ENCODE measurements around the gene HMGB2.

Gene HMGB2

DNA sequence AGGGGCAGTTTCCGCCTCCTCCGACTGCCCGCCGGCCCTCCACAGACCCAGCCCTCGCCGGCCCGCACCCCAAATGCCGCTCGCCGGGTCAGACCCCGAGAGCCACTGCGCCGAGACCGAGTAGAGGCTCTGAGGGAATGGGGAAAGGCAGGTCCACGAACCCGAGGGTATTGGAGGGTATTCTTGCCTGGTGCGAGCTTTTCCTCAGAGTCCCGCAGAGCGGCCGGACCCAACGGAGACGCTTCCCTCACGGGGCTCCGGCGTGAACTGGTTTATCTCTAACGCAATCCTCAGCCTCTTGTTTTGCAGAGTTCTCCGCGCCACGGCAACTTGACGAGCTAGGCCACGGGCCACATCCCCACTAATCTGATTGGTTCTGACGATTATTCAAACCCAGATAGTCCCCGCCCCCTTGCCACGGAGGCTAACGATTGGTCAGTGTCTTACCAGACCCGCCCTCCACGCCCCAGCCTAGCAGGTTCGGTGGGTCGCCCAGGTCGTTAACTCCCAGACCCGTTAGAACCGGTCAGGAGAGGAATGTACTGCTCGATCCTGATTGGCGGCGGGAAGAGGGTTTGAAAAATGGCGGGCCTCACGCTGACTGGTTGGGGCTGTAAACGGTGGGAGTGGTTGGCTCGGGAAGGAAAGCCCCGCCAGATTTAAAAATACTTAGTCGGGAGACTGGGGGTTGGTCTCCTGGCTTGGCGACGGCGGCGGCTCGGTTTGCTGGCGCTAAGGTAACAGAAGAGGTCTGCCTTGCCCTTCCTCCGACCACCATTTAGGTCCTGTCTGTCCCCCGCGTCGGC, at the start of gene HMGB2:
HMGB2 (minus strand) TSS at position 274 of the 806 bp plus-strand sequence. CDS start 709 bp downstream, outside the sequence.
- in situ Hi-C loops (cut with HindIII; ENCODE audit: low sequenced_read_pairs) = no loop called here
- DNase-seq (ENCODE audit: low read depth) = peak; percentile 100
- peak within 1 kb of the TSS; percentile 95 for H3K4me3 ChIP-seq (ENCODE audit: low read depth, low read length)
- TF ChIP-seq, protein P1, sequence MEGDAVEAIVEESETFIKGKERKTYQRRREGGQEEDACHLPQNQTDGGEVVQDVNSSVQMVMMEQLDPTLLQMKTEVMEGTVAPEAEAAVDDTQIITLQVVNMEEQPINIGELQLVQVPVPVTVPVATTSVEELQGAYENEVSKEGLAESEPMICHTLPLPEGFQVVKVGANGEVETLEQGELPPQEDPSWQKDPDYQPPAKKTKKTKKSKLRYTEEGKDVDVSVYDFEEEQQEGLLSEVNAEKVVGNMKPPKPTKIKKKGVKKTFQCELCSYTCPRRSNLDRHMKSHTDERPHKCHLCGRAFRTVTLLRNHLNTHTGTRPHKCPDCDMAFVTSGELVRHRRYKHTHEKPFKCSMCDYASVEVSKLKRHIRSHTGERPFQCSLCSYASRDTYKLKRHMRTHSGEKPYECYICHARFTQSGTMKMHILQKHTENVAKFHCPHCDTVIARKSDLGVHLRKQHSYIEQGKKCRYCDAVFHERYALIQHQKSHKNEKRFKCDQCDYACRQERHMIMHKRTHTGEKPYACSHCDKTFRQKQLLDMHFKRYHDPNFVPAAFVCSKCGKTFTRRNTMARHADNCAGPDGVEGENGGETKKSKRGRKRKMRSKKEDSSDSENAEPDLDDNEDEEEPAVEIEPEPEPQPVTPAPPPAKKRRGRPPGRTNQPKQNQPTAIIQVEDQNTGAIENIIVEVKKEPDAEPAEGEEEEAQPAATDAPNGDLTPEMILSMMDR (IDR thresholded peaks at IDR 0.05; ENCODE audit: low read depth, low read length, missing control alignments) = no peak

GRCh38 chr4:173382349-173382748, 48.2 kb upstream of the HMGB2 start:
- in situ Hi-C loops (cut with HindIII; ENCODE audit: low sequenced_read_pairs) = no loop called here
- TF ChIP-seq, protein P1 (IDR thresholded peaks at IDR 0.05; ENCODE audit: low read depth, low read length, missing control alignments) = no peak
- no peak overlapping the region for H3K4me3 ChIP-seq (ENCODE audit: low read depth, low read length)
- DNase-seq (ENCODE audit: low read depth) = no peak

GRCh38 chr4:173381610-173382009, 47.5 kb upstream of the HMGB2 start:
- TF ChIP-seq, protein P1 (IDR thresholded peaks at IDR 0.05; ENCODE audit: low read depth, low read length, missing control alignments) = no peak
- no peak for DNase-seq (ENCODE audit: low read depth)
- H3K4me3 ChIP-seq (ENCODE audit: low read depth, low read length) = no peak overlapping the region
- in situ Hi-C loops (cut with HindIII; ENCODE audit: low sequenced_read_pairs) = no loop called here

- in situ Hi-C loops (cut with HindIII; ENCODE audit: low sequenced_read_pairs) = no loop called here
- TF ChIP-seq, protein P1 (IDR thresholded peaks at IDR 0.05; ENCODE audit: low read depth, low read length, missing control alignments) = no peak
Measured at GRCh38 chr4:173380987-173381386, 46.8 kb upstream of the HMGB2 start.

GRCh38 chr4:173379929-173380328, 45.8 kb upstream of the HMGB2 start:
- TF ChIP-seq, protein P1 (IDR thresholded peaks at IDR 0.05; ENCODE audit: low read depth, low read length, missing control alignments) = no peak
- in situ Hi-C loops (cut with HindIII; ENCODE audit: low sequenced_read_pairs) = no loop called here
- DNase-seq (ENCODE audit: low read depth) = no peak
- H3K4me3 ChIP-seq (ENCODE audit: low read depth, low read length) = no peak overlapping the region

More at GRCh38 chr4:173380987-173381386, 46.8 kb upstream of the HMGB2 start:
- no peak for DNase-seq (ENCODE audit: low read depth)
- H3K4me3 ChIP-seq (ENCODE audit: low read depth, low read length) = no peak overlapping the region

DNA sequence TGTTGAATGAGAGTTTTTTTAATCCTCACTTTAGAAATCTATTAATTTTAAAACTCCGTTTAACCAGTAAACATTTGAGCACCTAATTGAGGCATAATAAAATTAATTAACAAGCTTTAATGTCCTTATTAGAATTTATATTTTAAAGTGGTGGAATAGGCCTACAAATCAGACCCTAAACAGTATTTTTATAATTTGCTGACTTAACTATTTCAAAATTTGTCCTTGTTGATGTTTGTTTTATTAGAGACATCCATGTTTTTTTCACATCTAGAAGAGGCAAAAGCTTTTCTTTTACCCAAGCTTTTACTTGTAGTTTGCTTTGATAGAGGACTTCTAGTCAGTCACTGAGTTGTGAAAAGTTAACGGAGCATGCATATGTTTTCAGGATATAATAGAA, 40.4 kb upstream of the HMGB2 start:
- no peak for DNase-seq (ENCODE audit: low read depth)
- H3K4me3 ChIP-seq (ENCODE audit: low read depth, low read length) = peak overlapping the region; percentile 19
- in situ Hi-C loops (cut with HindIII; ENCODE audit: low sequenced_read_pairs) = no loop called here
- TF ChIP-seq, protein P1 (IDR thresholded peaks at IDR 0.05; ENCODE audit: low read depth, low read length, missing control alignments) = no peak
